Neural cell (in vitro differentiated cells): ENCODE data around the gene NF2. TPM values are rescaled to one million over a fixed set of nuclear protein-coding genes. Genes with fewer than 3 reads are reported as not detected.

Source experiments
- H2AFZ ChIP-seq: fragments of 200-600, 300-800 bp; sonication (generic), shearing (Covaris generic); 2 replicates; pipeline ENCODE4 v1.6.0; 2014; ENCODE audit warnings: low read depth, mild to moderate bottlenecking, antibody characterized with exemption, low read length, moderate library complexity
- H3F3A ChIP-seq: fragments of 200-600 bp; shearing (Covaris generic); 2 replicates; pipeline ENCODE4 v1.6.1; 2016; ENCODE audit warnings: mild to moderate bottlenecking, moderate library complexity, mixed read lengths, antibody characterized with exemption, low read length; ENCODE audit not compliant: insufficient read depth, poor library complexity, severe bottlenecking
- H3K27ac ChIP-seq: fragments of 200-600, 300-800 bp; sonication (generic), shearing (Covaris generic); 2 replicates; pipeline ENCODE4 v1.5.1; 2014; ENCODE audit warnings: mild to moderate bottlenecking, low read length, moderate library complexity
- H3K27me3 ChIP-seq: fragments of 300-800, 200-600 bp; sonication (generic), shearing (Covaris generic); 2 replicates; pipeline ENCODE4 v1.6.0; 2014; ENCODE audit warnings: mild to moderate bottlenecking, low read depth, low read length, moderate library complexity; ENCODE audit not compliant: insufficient read depth
- H3K36me3 ChIP-seq: fragments of 300-800, 200-600 bp; sonication (generic), shearing (Covaris generic); 2 replicates; pipeline ENCODE4 v1.5.1; 2014; ENCODE audit warnings: mild to moderate bottlenecking, antibody characterized with exemption, low read length, moderate library complexity; ENCODE audit not compliant: insufficient read depth
- H3K4me2 ChIP-seq: fragments of 300-800, 200-600 bp; sonication (generic), shearing (Covaris generic); 2 replicates; pipeline ENCODE4 v1.6.0; 2014; ENCODE audit warnings: mild to moderate bottlenecking, low read length
- H3K4me3 ChIP-seq: fragments of 300-800, 200-600 bp; sonication (generic), shearing (Covaris generic); 2 replicates; pipeline ENCODE4 v1.5.1; 2014; ENCODE audit warnings: mild to moderate bottlenecking, low read length, moderate library complexity
- H3K79me2 ChIP-seq: fragments of 200-600 bp; shearing (Covaris generic); replicated peaks from 2 replicates; pipeline ENCODE4 v1.6.0; 2014; ENCODE audit warnings: mild to moderate bottlenecking, low read length, moderate library complexity; ENCODE audit not compliant: insufficient read depth
- H3K9ac ChIP-seq: fragments of 300-800, 200-600 bp; sonication (generic), shearing (Covaris generic); 2 replicates; pipeline ENCODE4 v1.6.1; 2016; ENCODE audit warnings: mild to moderate bottlenecking, low read length, mixed read lengths
- H3K9me2 ChIP-seq: fragments of 200-600 bp; shearing (Covaris generic); 2 replicates; pipeline ENCODE4 v1.6.1; 2016; ENCODE audit warnings: mild to moderate bottlenecking, low read length, mixed read lengths; ENCODE audit not compliant: insufficient read depth
- H3K9me3 ChIP-seq: fragments of 200-600, 300-800 bp; sonication (generic), shearing (Covaris generic); 2 replicates; pipeline ENCODE4 v1.6.1; 2016; ENCODE audit warnings: mild to moderate bottlenecking, mixed run types, low read length, moderate library complexity, mixed read lengths
- H4K20me1 ChIP-seq: fragments of 200-600 bp; shearing (Covaris generic); 2 replicates; pipeline ENCODE4 v1.6.1; 2016; ENCODE audit warnings: mild to moderate bottlenecking, mixed run types; ENCODE audit not compliant: insufficient read depth
- EP300 ChIP-seq: fragments of 450-650 bp; conservative IDR thresholded peaks from 2 replicates; pipeline ENCODE4 v1.6.1; 2014; ENCODE audit warnings: antibody characterized with exemption, mild to moderate bottlenecking, moderate library complexity; ENCODE audit not compliant: poor library complexity, severe bottlenecking
- EZH2 ChIP-seq: fragments of 200-600, 300-800 bp; shearing (Covaris generic), sonication (generic); IDR thresholded peaks from 2 replicates; pipeline ENCODE4 v1.6.1; 2014; ENCODE audit warnings: antibody characterized with exemption, low read length, borderline replicate concordance, mild to moderate bottlenecking; ENCODE audit not compliant: insufficient read depth, poor library complexity, severe bottlenecking
- MXI1 ChIP-seq: fragments of 450-650 bp; conservative IDR thresholded peaks from 2 replicates; pipeline ENCODE4 v1.6.1; 2014; ENCODE audit warnings: antibody characterized with exemption, mild to moderate bottlenecking; ENCODE audit not compliant: poor library complexity, severe bottlenecking
- POLR2AphosphoS5 ChIP-seq: IDR thresholded peaks from 2 replicates; pipeline ENCODE4 v1.6.1; 2012
- RAD21 ChIP-seq: fragments of 450-650 bp; conservative IDR thresholded peaks from 2 replicates; pipeline ENCODE4 v1.6.1; 2014; ENCODE audit warnings: antibody characterized with exemption, mild to moderate bottlenecking, moderate library complexity
- SMC3 ChIP-seq: fragments of 450-650 bp; conservative IDR thresholded peaks from 2 replicates; pipeline ENCODE4 v1.6.1; 2014; ENCODE audit warnings: antibody characterized with exemption, mild to moderate bottlenecking, moderate library complexity; ENCODE audit not compliant: poor library complexity
- TAF1 ChIP-seq: IDR thresholded peaks from 2 replicates; pipeline ENCODE4 v1.6.1; 2012; ENCODE audit warnings: low read depth
- polyA plus RNA-seq: library from polyadenylated mRNA; depleted of rRNA; stranded (reverse); fragments of >200 nt; gene quantifications from 2 replicates; pipeline ENCODE4 v1.2.3, GENCODE V29; 2014
- TF ChIP-seq, protein P1 (sequence below): fragments of 450-650 bp; IDR thresholded peaks from 2 replicates; pipeline ENCODE4 v1.5.1; 2014; ENCODE audit warnings: antibody characterized with exemption, mild to moderate bottlenecking, moderate library complexity; ENCODE audit not compliant: poor library complexity, severe bottlenecking
- TF ChIP-seq, protein P2 (sequence below): IDR thresholded peaks from 2 replicates; pipeline ENCODE4 v1.6.1; 2012; ENCODE audit warnings: borderline replicate concordance

Gene NF2
- polyA plus RNA-seq, 1 donor from 2014 or later: 18.7 TPM

DNA sequence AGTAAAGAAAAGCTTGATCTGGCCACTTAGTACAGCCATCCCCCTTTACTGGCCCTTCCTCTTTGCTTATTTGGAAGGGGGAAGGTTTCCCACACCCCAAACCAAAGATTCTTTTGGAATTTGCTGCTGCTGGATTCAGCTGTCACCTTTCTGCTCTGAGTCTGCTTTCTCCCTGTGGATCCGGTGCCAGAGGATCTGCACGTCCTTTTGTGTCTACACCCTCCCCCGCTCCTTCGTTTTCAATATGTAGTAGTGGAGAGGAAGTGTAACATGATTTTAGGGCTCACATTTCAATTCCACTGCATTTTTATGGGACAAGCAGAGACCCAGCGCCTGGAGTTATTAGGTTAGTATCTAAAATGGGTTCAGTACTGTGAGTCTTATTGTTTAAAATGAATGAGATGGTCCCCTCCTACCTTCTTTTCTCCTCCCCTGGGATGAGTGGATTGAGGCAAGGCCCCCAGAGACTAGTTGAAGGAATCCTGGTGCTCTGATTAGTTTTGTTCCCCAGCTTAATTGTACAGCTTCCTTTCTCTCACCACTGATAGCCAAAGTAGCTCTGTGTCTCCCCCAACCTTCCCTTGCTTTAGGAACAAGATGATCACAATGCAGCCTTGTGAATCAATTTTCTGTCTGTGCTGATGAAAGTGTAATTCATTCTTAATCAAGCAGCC, 85.9 kb downstream of the NF2 start:
- TF ChIP-seq EZH2 (no peak), SMC3 (no peak), POLR2AphosphoS5 (no peak), RAD21 (no peak), MXI1 (no peak), EP300 (no peak), TAF1 (no peak)
- TF ChIP-seq, protein P1, sequence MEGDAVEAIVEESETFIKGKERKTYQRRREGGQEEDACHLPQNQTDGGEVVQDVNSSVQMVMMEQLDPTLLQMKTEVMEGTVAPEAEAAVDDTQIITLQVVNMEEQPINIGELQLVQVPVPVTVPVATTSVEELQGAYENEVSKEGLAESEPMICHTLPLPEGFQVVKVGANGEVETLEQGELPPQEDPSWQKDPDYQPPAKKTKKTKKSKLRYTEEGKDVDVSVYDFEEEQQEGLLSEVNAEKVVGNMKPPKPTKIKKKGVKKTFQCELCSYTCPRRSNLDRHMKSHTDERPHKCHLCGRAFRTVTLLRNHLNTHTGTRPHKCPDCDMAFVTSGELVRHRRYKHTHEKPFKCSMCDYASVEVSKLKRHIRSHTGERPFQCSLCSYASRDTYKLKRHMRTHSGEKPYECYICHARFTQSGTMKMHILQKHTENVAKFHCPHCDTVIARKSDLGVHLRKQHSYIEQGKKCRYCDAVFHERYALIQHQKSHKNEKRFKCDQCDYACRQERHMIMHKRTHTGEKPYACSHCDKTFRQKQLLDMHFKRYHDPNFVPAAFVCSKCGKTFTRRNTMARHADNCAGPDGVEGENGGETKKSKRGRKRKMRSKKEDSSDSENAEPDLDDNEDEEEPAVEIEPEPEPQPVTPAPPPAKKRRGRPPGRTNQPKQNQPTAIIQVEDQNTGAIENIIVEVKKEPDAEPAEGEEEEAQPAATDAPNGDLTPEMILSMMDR: no peak
- TF ChIP-seq, protein P2, sequence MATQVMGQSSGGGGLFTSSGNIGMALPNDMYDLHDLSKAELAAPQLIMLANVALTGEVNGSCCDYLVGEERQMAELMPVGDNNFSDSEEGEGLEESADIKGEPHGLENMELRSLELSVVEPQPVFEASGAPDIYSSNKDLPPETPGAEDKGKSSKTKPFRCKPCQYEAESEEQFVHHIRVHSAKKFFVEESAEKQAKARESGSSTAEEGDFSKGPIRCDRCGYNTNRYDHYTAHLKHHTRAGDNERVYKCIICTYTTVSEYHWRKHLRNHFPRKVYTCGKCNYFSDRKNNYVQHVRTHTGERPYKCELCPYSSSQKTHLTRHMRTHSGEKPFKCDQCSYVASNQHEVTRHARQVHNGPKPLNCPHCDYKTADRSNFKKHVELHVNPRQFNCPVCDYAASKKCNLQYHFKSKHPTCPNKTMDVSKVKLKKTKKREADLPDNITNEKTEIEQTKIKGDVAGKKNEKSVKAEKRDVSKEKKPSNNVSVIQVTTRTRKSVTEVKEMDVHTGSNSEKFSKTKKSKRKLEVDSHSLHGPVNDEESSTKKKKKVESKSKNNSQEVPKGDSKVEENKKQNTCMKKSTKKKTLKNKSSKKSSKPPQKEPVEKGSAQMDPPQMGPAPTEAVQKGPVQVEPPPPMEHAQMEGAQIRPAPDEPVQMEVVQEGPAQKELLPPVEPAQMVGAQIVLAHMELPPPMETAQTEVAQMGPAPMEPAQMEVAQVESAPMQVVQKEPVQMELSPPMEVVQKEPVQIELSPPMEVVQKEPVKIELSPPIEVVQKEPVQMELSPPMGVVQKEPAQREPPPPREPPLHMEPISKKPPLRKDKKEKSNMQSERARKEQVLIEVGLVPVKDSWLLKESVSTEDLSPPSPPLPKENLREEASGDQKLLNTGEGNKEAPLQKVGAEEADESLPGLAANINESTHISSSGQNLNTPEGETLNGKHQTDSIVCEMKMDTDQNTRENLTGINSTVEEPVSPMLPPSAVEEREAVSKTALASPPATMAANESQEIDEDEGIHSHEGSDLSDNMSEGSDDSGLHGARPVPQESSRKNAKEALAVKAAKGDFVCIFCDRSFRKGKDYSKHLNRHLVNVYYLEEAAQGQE: no peak
- Histone ChIP-seq H3K9ac (peak overlapping the region; percentile 4), H3K27ac (peak overlapping the region; percentile 8), H3K9me2 (no peaks in the 10 kb centered on the region), H3K4me3 (no peak overlapping the region), H4K20me1 (no peaks in the 10 kb centered on the region), H3K9me3 (no peaks in the 10 kb centered on the region), H3K79me2 (no peaks in the 10 kb centered on the region), H3K36me3 (no peaks in the 10 kb centered on the region), H2AFZ (no peak overlapping the region), H3K27me3 (no peaks in the 10 kb centered on the region), H3F3A (no peaks in the 10 kb centered on the region), H3K4me2 (no peak overlapping the region)

DNA sequence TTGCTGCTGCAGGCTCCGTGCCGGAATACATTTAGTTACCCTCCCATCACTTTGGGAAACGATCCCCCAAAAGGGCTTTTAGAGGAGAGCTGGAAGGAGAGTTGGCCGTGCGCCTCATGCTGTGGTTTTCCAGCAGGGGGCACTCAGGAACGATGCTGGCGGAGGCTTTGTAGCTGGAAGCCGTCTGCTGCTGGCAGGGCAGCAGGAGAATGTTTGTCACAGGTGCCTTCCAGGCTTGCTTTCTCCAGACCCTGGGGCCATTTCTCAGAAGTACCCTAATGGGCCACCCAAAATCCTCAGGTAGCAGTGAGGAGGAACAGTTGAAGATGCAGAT, 86.4 kb downstream of the NF2 start:
- no peaks in the 10 kb centered on the region for H3K79me2 ChIP-seq
- no peaks in the 10 kb centered on the region for H3K36me3 ChIP-seq
- H2AFZ ChIP-seq: no peak overlapping the region
- H3K27ac ChIP-seq: no peak overlapping the region
- no peaks in the 10 kb centered on the region for H3K9me2 ChIP-seq
- H3K9me3 ChIP-seq: no peaks in the 10 kb centered on the region
- H3F3A ChIP-seq: no peaks in the 10 kb centered on the region
- no peaks in the 10 kb centered on the region for H3K27me3 ChIP-seq
- no peaks in the 10 kb centered on the region for H4K20me1 ChIP-seq
- H3K4me3 ChIP-seq: no peak overlapping the region
- no peak overlapping the region for H3K4me2 ChIP-seq
- peak overlapping the region; percentile 4 for H3K9ac ChIP-seq
- TF ChIP-seq SMC3 (peak; percentile 86), TAF1 (no peak), RAD21 (peak; percentile 80), EP300 (no peak), EZH2 (no peak), MXI1 (no peak), POLR2AphosphoS5 (no peak)
- TF ChIP-seq, protein P2: no peak
- TF ChIP-seq, protein P1: peak; percentile 88
